H1 (cell line): ENCODE measurements around the gene TFDP3.

Experiments
- CTCF ChIP-seq, 3 experiments: IDR thresholded peaks; 1 replicate in 2 of 3; 2 replicates in 1 of 3; pipeline versions ENCODE4 v1.5.1 to v1.6.1; 2011; ENCODE audit warnings: low read length in 3 of 3, mild to moderate bottlenecking in 3 of 3, inconsistent platforms in 2 of 3, low read depth in 1 of 3, moderate library complexity in 1 of 3; ENCODE audit not compliant: insufficient read depth in 1 of 3; ENCODE audit errors: control extremely low read depth in 1 of 3
- POLR2A ChIP-seq, 2 experiments: IDR thresholded peaks; 1 replicate in 1 of 2; 2 replicates in 1 of 2; pipeline ENCODE4 v1.6.1; 2011; ENCODE audit warnings: low read depth in 2 of 2, low read length in 2 of 2, mild to moderate bottlenecking in 2 of 2; ENCODE audit errors: control extremely low read depth in 1 of 2
- YY1 ChIP-seq: IDR thresholded peaks from 2 replicates; pipeline ENCODE4 v1.6.1; 2011; ENCODE audit warnings: low read depth, mild to moderate bottlenecking, low read length

- no peak for TF ChIP-seq POLR2A (IDR thresholded peaks at IDR 0.05; ENCODE audit: control extremely low read depth in 1 of 2, low read depth in 2 of 2, low read length in 2 of 2)
- no peak for TF ChIP-seq CTCF (IDR thresholded peaks at IDR 0.05; ENCODE audit: control extremely low read depth in 1 of 3, insufficient read depth in 1 of 3, low read depth in 1 of 3, low read length in 3 of 3)
- no peak for TF ChIP-seq YY1
These were observed 3.1 kb downstream of the TFDP3 start for GRCh38 chrX:133215017-133215416.
